Astrocyte (in vitro differentiated cells and primary cell): Measurements from ENCODE around the gene TAF5L. TPM values are rescaled to one million over a fixed set of nuclear protein-coding genes. Genes with fewer than 3 reads are reported as not detected.
"Not testable (repeated sequence)": the region's sequence is repeated elsewhere in the genome, so short reads cannot be mapped to it uniquely, and the experiment has no call there.

Experiments used
- DNase-seq: peaks from one replicate; pipeline ENCODE4 v3.0.0-alpha.2; 2010; ENCODE audit warnings: low read depth
- FAIRE-seq: peaks from 2 replicates; lab custom pipeline; 2011; peaks lifted over from hg19 to GRCh38; lab: Jason Lieb, UNC
- H2AFZ ChIP-seq: 2 replicates; pipeline ENCODE4 v1.6.0; 2012; ENCODE audit warnings: low read depth, low read length, inconsistent platforms
- H3K27ac ChIP-seq: 2 replicates; pipeline ENCODE4 v1.5.1; 2011; ENCODE audit warnings: low read depth, low read length, inconsistent platforms
- H3K27me3 ChIP-seq: 2 replicates; pipeline ENCODE4 v1.6.0; 2011; ENCODE audit warnings: low read length, inconsistent platforms; ENCODE audit not compliant: insufficient read depth
- H3K36me3 ChIP-seq: 2 replicates; pipeline ENCODE4 v1.5.1; 2011; ENCODE audit warnings: low read length, inconsistent platforms; ENCODE audit not compliant: insufficient read depth
- H3K4me1 ChIP-seq: 2 replicates; pipeline ENCODE4 v1.5.1; 2011; ENCODE audit warnings: low read length, inconsistent platforms; ENCODE audit not compliant: insufficient read depth
- H3K4me2 ChIP-seq: 2 replicates; pipeline ENCODE4 v1.6.0; 2012; ENCODE audit warnings: low read length, inconsistent platforms
- H3K4me3 ChIP-seq: 2 replicates; pipeline ENCODE4 v1.5.1; 2011; ENCODE audit warnings: low read depth, mild to moderate bottlenecking, low read length, inconsistent platforms; ENCODE audit not compliant: insufficient read depth
- H3K79me2 ChIP-seq: 2 replicates; pipeline ENCODE4 v1.6.0; 2012; ENCODE audit warnings: mild to moderate bottlenecking, low read length, inconsistent platforms; ENCODE audit not compliant: insufficient read depth
- H3K9ac ChIP-seq: 2 replicates; pipeline ENCODE4 v1.6.0; 2012; ENCODE audit warnings: mild to moderate bottlenecking, low read length, inconsistent platforms
- H3K9me3 ChIP-seq: 2 replicates; pipeline ENCODE4 v1.5.1; 2012; ENCODE audit warnings: low read depth, mild to moderate bottlenecking, low read length, inconsistent platforms; ENCODE audit not compliant: insufficient read depth
- H4K20me1 ChIP-seq: 2 replicates; pipeline ENCODE4 v1.6.0; 2012; ENCODE audit warnings: low read length, inconsistent platforms; ENCODE audit not compliant: insufficient read depth
- H3K27ac Mint-ChIP-seq: one replicate; pipeline ENCODE4 v1.8.0; 2021; ENCODE audit warnings: mild to moderate bottlenecking, mixed read lengths; ENCODE audit not compliant: unreplicated experiment
- H3K27me3 Mint-ChIP-seq: one replicate; pipeline ENCODE4 v1.8.0; 2021; ENCODE audit warnings: low read depth, mixed read lengths; ENCODE audit not compliant: unreplicated experiment
- H3K36me3 Mint-ChIP-seq: one replicate; pipeline ENCODE4 v1.8.0; 2021; ENCODE audit warnings: low read depth, mixed read lengths; ENCODE audit not compliant: unreplicated experiment
- H3K4me1 Mint-ChIP-seq: one replicate; pipeline ENCODE4 v1.8.0; 2021; ENCODE audit warnings: low read depth, mixed read lengths; ENCODE audit not compliant: unreplicated experiment
- H3K4me3 Mint-ChIP-seq: one replicate; pipeline ENCODE4 v1.8.0; 2021; ENCODE audit warnings: mild to moderate bottlenecking, moderate library complexity, mixed read lengths; ENCODE audit not compliant: unreplicated experiment
- H3K9me3 Mint-ChIP-seq: one replicate; pipeline ENCODE4 v1.8.0; 2021; ENCODE audit warnings: mild to moderate bottlenecking, mixed read lengths; ENCODE audit not compliant: unreplicated experiment
- CTCF ChIP-seq: IDR thresholded peaks from 2 replicates; pipeline ENCODE4 v1.5.1; 2011; ENCODE audit warnings: low read depth, mild to moderate bottlenecking, inconsistent platforms, low read length, moderate library complexity; ENCODE audit not compliant: insufficient read depth
- EZH2 ChIP-seq: IDR thresholded peaks from 2 replicates; pipeline ENCODE4 v1.6.1; 2012; ENCODE audit warnings: mild to moderate bottlenecking, low read length, inconsistent platforms; ENCODE audit not compliant: insufficient read depth
- total RNA-seq: library from RNA; stranded (reverse); gene quantifications from 2 replicates; pipeline ENCODE4 v1.2.1, GENCODE V29; 2021

TAF5L gene
- total RNA-seq, 1 donor from 2014 or later, result 23.5 TPM

GRCh38 chr1:229559336-229559801 lies 66.6 kb downstream of the TAF5L start:
- Mint-ChIP-seq H3K27ac (peak overlapping the region; percentile 79), H3K4me3 (peak overlapping the region; percentile 87), H3K4me1 (peaks cover 31% of the 10 kb centered on the region)
- Histone ChIP-seq H4K20me1 (peaks cover 20% of the 10 kb centered on the region), H3K4me2 (peak overlapping the region; percentile 95), H3K9ac (peak overlapping the region; percentile 82), H3K79me2 (peaks cover 37% of the 10 kb centered on the region), H3K4me3 (peak overlapping the region; percentile 85), H2AFZ (peak overlapping the region; percentile 98), H3K27ac (peak overlapping the region; percentile 65)
- H3K9me3 Mint-ChIP-seq, FAIRE-seq, H3K27me3 Mint-ChIP-seq, H3K36me3 ChIP-seq, H3K27me3 ChIP-seq, DNase-seq, H3K4me1 ChIP-seq, H3K9me3 ChIP-seq, H3K36me3 Mint-ChIP-seq: not testable (repeated sequence)

- Mint-ChIP-seq H3K9me3 (no peaks in the 10 kb centered on the region), H3K27me3 (no peaks in the 10 kb centered on the region), H3K4me1 (peaks cover 29% of the 10 kb centered on the region), H3K4me3 (peak within 1 kb of the TSS; percentile 95), H3K27ac (peak within 1 kb of the TSS; percentile 79), H3K36me3 (peaks cover 2% of the 10 kb centered on the region)
- Histone ChIP-seq H3K36me3 (no peaks in the 10 kb centered on the region), H3K9ac (peak within 1 kb of the TSS; percentile 82), H3K27ac (peak within 1 kb of the TSS; percentile 65), H3K4me1 (peaks cover 7% of the 10 kb centered on the region), H3K9me3 (no peaks in the 10 kb centered on the region), H4K20me1 (peaks cover 25% of the 10 kb centered on the region), H3K27me3 (no peaks in the 10 kb centered on the region), H3K79me2 (peaks cover 43% of the 10 kb centered on the region), H3K4me2 (peak within 1 kb of the TSS; percentile 95), H2AFZ (peak within 1 kb of the TSS; percentile 98), H3K4me3 (peak within 1 kb of the TSS; percentile 85)
- no peak for TF ChIP-seq EZH2
- TF ChIP-seq CTCF, result peak; percentile 53
- DNase-seq (peak; percentile 94), FAIRE-seq (no peak)
These were observed 67.2 kb downstream of the TAF5L start, which contains the start of gene ABCB10 for GRCh38 chr1:229558460-229559335. Gene ABCB10, minus strand, starts transcription at chr1:229558707. Its CDS starts 55 bp downstream, at chr1:229558652.

- Mint-ChIP-seq H3K27ac (peak overlapping the region; percentile 34), H3K36me3 (peaks cover 2% of the 10 kb centered on the region), H3K4me3 (peak overlapping the region; percentile 95), H3K4me1 (peaks cover 23% of the 10 kb centered on the region), H3K9me3 (no peaks in the 10 kb centered on the region), H3K27me3 (no peaks in the 10 kb centered on the region)
- Histone ChIP-seq H3K36me3 (no peaks in the 10 kb centered on the region), H4K20me1 (peaks cover 29% of the 10 kb centered on the region), H3K79me2 (peaks cover 48% of the 10 kb centered on the region), H3K9ac (peak overlapping the region; percentile 82), H3K4me2 (peak overlapping the region; percentile 95), H3K4me3 (peak overlapping the region; percentile 85), H3K27ac (peak overlapping the region; percentile 19), H2AFZ (peak overlapping the region; percentile 98), H3K27me3 (no peaks in the 10 kb centered on the region), H3K9me3 (no peaks in the 10 kb centered on the region), H3K4me1 (peaks cover 7% of the 10 kb centered on the region)
- DNase-seq (no peak), FAIRE-seq (no peak)
- TF ChIP-seq CTCF (no peak), EZH2 (no peak)
These were observed 68.0 kb downstream of the TAF5L start for GRCh38 chr1:229557913-229558414.
